HL-60 (cell line): ENCODE results near the gene MYO5B.

Source experiments
- DNase-seq, 2 experiments: peaks; one replicate each; pipeline ENCODE4 v3.0.0-alpha.2; 2010 to 2020; ENCODE audit warnings: low read depth in 1 of 2, low spot score in 1 of 2
- H3K27ac ChIP-seq: fragments of 250-450 bp; sonication (Bioruptor Pico); replicated peaks from 2 replicates; pipeline ENCODE4 v1.5.1; 2020; ENCODE audit warnings: mild to moderate bottlenecking, moderate library complexity
- H3K27me3 ChIP-seq: fragments of 250-450 bp; sonication (Bioruptor Pico); 2 replicates; pipeline ENCODE4 v1.5.1; 2021; ENCODE audit warnings: mild to moderate bottlenecking, moderate library complexity; ENCODE audit not compliant: insufficient read depth, poor library complexity, severe bottlenecking
- H3K4me3 ChIP-seq: replicated peaks from 2 replicates; pipeline ENCODE4 v1.5.1; 2011; ENCODE audit warnings: mild to moderate bottlenecking, control low read depth, low read length; ENCODE audit not compliant: insufficient read depth
- CTCF ChIP-seq: IDR thresholded peaks from one replicate; pipeline ENCODE4 v1.5.1; 2011; ENCODE audit warnings: low read length, control low read depth, inconsistent platforms; ENCODE audit not compliant: insufficient read depth
- GABPA ChIP-seq: IDR thresholded peaks from 2 replicates; pipeline ENCODE4 v1.6.1; 2012; ENCODE audit warnings: low read depth
- POLR2AphosphoS5 ChIP-seq: IDR thresholded peaks from 2 replicates; pipeline ENCODE4 v1.6.1; 2012; ENCODE audit warnings: low read depth
- SPI1 ChIP-seq: IDR thresholded peaks from 2 replicates; pipeline ENCODE4 v1.6.1; 2012; ENCODE audit warnings: low read depth, mild to moderate bottlenecking, borderline replicate concordance
- TF ChIP-seq, protein P1 (sequence below): IDR thresholded peaks from 2 replicates; pipeline ENCODE4 v1.6.1; 2012; ENCODE audit warnings: low read depth; ENCODE audit not compliant: insufficient replicate concordance

The MYO5B gene

GRCh38 chr18:50172367-50172766, 22.6 kb downstream of the MYO5B start:
- DNase-seq: no peak
- Histone ChIP-seq H3K27ac (no peak overlapping the region), H3K27me3 (peaks cover 18% of the 10 kb centered on the region), H3K4me3 (no peak overlapping the region)
- TF ChIP-seq POLR2AphosphoS5 (no peak), GABPA (no peak), SPI1 (no peak), CTCF (no peak)
- TF ChIP-seq, protein P1, sequence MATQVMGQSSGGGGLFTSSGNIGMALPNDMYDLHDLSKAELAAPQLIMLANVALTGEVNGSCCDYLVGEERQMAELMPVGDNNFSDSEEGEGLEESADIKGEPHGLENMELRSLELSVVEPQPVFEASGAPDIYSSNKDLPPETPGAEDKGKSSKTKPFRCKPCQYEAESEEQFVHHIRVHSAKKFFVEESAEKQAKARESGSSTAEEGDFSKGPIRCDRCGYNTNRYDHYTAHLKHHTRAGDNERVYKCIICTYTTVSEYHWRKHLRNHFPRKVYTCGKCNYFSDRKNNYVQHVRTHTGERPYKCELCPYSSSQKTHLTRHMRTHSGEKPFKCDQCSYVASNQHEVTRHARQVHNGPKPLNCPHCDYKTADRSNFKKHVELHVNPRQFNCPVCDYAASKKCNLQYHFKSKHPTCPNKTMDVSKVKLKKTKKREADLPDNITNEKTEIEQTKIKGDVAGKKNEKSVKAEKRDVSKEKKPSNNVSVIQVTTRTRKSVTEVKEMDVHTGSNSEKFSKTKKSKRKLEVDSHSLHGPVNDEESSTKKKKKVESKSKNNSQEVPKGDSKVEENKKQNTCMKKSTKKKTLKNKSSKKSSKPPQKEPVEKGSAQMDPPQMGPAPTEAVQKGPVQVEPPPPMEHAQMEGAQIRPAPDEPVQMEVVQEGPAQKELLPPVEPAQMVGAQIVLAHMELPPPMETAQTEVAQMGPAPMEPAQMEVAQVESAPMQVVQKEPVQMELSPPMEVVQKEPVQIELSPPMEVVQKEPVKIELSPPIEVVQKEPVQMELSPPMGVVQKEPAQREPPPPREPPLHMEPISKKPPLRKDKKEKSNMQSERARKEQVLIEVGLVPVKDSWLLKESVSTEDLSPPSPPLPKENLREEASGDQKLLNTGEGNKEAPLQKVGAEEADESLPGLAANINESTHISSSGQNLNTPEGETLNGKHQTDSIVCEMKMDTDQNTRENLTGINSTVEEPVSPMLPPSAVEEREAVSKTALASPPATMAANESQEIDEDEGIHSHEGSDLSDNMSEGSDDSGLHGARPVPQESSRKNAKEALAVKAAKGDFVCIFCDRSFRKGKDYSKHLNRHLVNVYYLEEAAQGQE: no peak

DNA sequence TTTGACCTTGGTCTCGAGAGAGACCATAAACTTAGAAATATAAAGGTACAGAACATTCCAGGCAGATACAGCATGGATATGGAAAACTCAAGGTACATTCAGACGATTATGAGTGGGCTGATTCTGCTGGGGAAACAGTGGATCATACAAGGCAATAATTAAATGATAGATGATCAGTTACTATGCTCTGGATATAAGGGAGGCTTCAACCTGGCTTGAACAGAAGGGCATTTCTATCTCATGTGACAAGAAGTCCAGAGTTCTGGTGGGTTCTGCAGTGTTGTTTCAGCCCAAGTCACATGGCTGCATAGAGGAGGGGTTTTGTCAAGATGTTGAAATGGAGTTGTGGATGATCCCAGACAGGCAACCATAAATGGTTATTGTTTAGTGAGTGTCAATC, 23.5 kb downstream of the MYO5B start:
- TF ChIP-seq, protein P1: no peak
- TF ChIP-seq POLR2AphosphoS5 (no peak), CTCF (no peak), SPI1 (no peak), GABPA (no peak)
- Histone ChIP-seq H3K4me3 (no peak overlapping the region), H3K27ac (no peak overlapping the region), H3K27me3 (peaks cover 18% of the 10 kb centered on the region)
- DNase-seq: no peak

GRCh38 chr18:50170004-50170403, 24.9 kb downstream of the MYO5B start:
- no peak overlapping the region for H3K27ac ChIP-seq
- no peak for DNase-seq
- H3K27me3 ChIP-seq: peaks cover 24% of the 10 kb centered on the region
- TF ChIP-seq, protein P1: no peak
- no peak for TF ChIP-seq POLR2AphosphoS5
- no peak for TF ChIP-seq CTCF
- no peak for TF ChIP-seq SPI1
- no peak overlapping the region for H3K4me3 ChIP-seq
